Body of pancreas (tissue), 4 donors: Measurements from ENCODE around the gene CHST1. TPM values are rescaled to one million over a fixed set of nuclear protein-coding genes. Genes with fewer than 3 reads are reported as not detected.

ENCODE experiments used
- ATAC-seq: fragments of 150-250 bp; one replicate; pipeline ENCODE4 v1.9.1; 2016
- DNase-seq, 4 donors: peaks; one replicate each; pipeline ENCODE4 v3.0.0-alpha.2; 2019
- H3K27ac ChIP-seq, 4 donors: fragments of 200-600 bp; sonication (generic); 1 replicate in 3 of 4; 2 replicates in 1 of 4; pipeline versions ENCODE4 v1.5.1 to v1.6.1; 2016 to 2019; ENCODE audit warnings: mild to moderate bottlenecking in 1 of 4, mixed read lengths in 1 of 4, moderate library complexity in 1 of 4
- H3K27me3 ChIP-seq, 2 donors: fragments of 200-600 bp; sonication (generic); one replicate each; pipeline ENCODE4 v1.6.0; 2016; ENCODE audit warnings: mild to moderate bottlenecking in 1 of 2
- H3K36me3 ChIP-seq, 2 donors: fragments of 200-600 bp; sonication (generic); replicated peaks in 1 of 2; 2 replicates each; pipeline ENCODE4 v1.5.1; 2016; ENCODE audit warnings: low read depth in 2 of 2; ENCODE audit not compliant: insufficient read depth in 1 of 2
- H3K4me1 ChIP-seq: fragments of 200-600 bp; sonication (generic); one replicate; pipeline ENCODE4 v1.6.0; 2016
- H3K4me3 ChIP-seq, 2 donors: fragments of 200-600 bp; sonication (generic); 1 replicate in 1 of 2; 2 replicates in 1 of 2; pipeline ENCODE4 v1.5.1; 2016 to 2019
- H3K9me3 ChIP-seq, 3 donors: fragments of 200-600 bp; sonication (generic); 1 replicate in 2 of 3; 2 replicates in 1 of 3; pipeline ENCODE4 v1.5.1; 2016
- POLR2A ChIP-seq, 3 donors: fragments of 450-650 bp; IDR thresholded peaks; one replicate each; pipeline ENCODE4 v1.6.1; 2016; ENCODE audit warnings: antibody characterized with exemption in 3 of 3, mild to moderate bottlenecking in 2 of 3
- WGBS, 2 donors: methylation state at CpG; one replicate each; pipeline ENCODE4 v1.1.5; 2017; 5-methylcytosine and 5-hydroxymethylcytosine counted together
- intact Hi-C: fragments of 100-400 bp; cut with DNase I; formaldehyde crosslinking; loops from one replicate; pipeline ENCODE4 v1.15.1; 2023
- total RNA-seq, 2 donors: library from RNA; depleted of rRNA; stranded (reverse); fragments of >200 nt; gene quantifications; one replicate each; pipeline ENCODE4 v1.1.0, GENCODE V29; 2016
- TF ChIP-seq, protein P1 (sequence below), 7 experiments: fragments of 450-650 bp in 4 of 7; fragments of 200-600 bp in 3 of 7; sonication (generic) in 3 of 7; IDR thresholded peaks; one replicate each; pipeline ENCODE4 v1.5.1; 2016 to 2019; ENCODE audit warnings: antibody characterized with exemption in 7 of 7

Gene CHST1
- total RNA-seq, 2 donors from 2014 or later = 1.3 to 2.0 TPM

GRCh38 chr11:45616802-45617549, 48.4 kb downstream of the CHST1 start:
- no peak overlapping the region for H3K4me3 ChIP-seq
- 56 to 62% methylated on average over 5 to 8 of the region's 8 CpGs for WGBS, 2 donors
- intact Hi-C loops = no loop called here
- no peaks in the 10 kb centered on the region for H3K36me3 ChIP-seq
- no peaks in the 10 kb centered on the region for H3K4me1 ChIP-seq
- no peak overlapping the region for H3K27ac ChIP-seq
- DNase-seq (no peak), ATAC-seq (no peak)
- peaks cover 0 to 17% (median 0%) of the 10 kb centered on the region in 3 donors for H3K9me3 ChIP-seq
- TF ChIP-seq, protein P1, sequence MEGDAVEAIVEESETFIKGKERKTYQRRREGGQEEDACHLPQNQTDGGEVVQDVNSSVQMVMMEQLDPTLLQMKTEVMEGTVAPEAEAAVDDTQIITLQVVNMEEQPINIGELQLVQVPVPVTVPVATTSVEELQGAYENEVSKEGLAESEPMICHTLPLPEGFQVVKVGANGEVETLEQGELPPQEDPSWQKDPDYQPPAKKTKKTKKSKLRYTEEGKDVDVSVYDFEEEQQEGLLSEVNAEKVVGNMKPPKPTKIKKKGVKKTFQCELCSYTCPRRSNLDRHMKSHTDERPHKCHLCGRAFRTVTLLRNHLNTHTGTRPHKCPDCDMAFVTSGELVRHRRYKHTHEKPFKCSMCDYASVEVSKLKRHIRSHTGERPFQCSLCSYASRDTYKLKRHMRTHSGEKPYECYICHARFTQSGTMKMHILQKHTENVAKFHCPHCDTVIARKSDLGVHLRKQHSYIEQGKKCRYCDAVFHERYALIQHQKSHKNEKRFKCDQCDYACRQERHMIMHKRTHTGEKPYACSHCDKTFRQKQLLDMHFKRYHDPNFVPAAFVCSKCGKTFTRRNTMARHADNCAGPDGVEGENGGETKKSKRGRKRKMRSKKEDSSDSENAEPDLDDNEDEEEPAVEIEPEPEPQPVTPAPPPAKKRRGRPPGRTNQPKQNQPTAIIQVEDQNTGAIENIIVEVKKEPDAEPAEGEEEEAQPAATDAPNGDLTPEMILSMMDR (IDR thresholded peaks at IDR 0.05) = no peak
- no peak for TF ChIP-seq POLR2A (IDR thresholded peaks at IDR 0.05)
- no peaks in the 10 kb centered on the region for H3K27me3 ChIP-seq

- Histone ChIP-seq H3K27ac (no peak overlapping the region), H3K27me3 (no peaks in the 10 kb centered on the region), H3K4me1 (no peaks in the 10 kb centered on the region), H3K36me3 (no peaks in the 10 kb centered on the region), H3K9me3 (peaks cover 0 to 4% (median 0%) of the 10 kb centered on the region in 3 donors), H3K4me3 (no peak overlapping the region)
- ATAC-seq (no peak), DNase-seq (no peak)
- 65 to 70% methylated on average over 3 to 4 of the region's 4 CpGs for WGBS, 2 donors
- no peak for TF ChIP-seq POLR2A (IDR thresholded peaks at IDR 0.05)
- TF ChIP-seq, protein P1 (IDR thresholded peaks at IDR 0.05) = no peak
- intact Hi-C loops = no loop called here
These were observed 50.1 kb downstream of the CHST1 start for GRCh38 chr11:45615182-45615792.

- H3K36me3 ChIP-seq = no peaks in the 10 kb centered on the region
- ATAC-seq (no peak), DNase-seq (no peak)
- H3K27ac ChIP-seq = no peak overlapping the region
- TF ChIP-seq POLR2A (IDR thresholded peaks at IDR 0.05) = no peak
- TF ChIP-seq, protein P1 (IDR thresholded peaks at IDR 0.05) = no peak
- WGBS, 2 donors = 45 to 51% methylated on average over 6 of the region's 6 CpGs
- no peaks in the 10 kb centered on the region for H3K9me3 ChIP-seq
- intact Hi-C loops = no loop called here
- no peaks in the 10 kb centered on the region for H3K4me1 ChIP-seq
- no peak overlapping the region for H3K4me3 ChIP-seq
- H3K27me3 ChIP-seq = no peaks in the 10 kb centered on the region
These were observed 51.1 kb downstream of the CHST1 start for GRCh38 chr11:45614196-45614828.

DNA sequence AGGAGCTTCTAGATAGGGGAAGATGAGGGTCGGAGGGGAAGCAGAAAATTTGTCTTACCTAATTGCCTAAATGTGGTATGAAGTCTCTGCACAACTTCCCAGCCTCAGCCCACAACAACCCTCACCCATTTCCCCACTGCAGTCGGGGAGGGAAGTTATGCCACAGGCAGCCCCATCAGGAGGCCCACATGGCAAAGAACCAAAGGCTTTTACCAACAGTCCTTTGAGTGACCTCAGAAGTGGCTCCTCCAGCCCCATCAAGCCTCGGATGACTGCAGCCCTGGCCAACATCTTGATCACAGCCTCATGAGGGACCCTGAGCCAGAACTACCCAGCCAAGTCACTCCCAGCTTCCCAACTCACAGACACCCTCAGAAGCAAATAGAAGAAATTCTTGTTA, 54.8 kb downstream of the CHST1 start:
- WGBS, 2 donors = 52 to 57% methylated on average over 3 of the region's 3 CpGs
- TF ChIP-seq, protein P1 (IDR thresholded peaks at IDR 0.05) = no peak
- TF ChIP-seq POLR2A (IDR thresholded peaks at IDR 0.05) = no peak
- H3K27me3 ChIP-seq = no peaks in the 10 kb centered on the region
- ATAC-seq = no peak
- no peak for DNase-seq
- intact Hi-C loops = no loop called here
- H3K4me1 ChIP-seq = no peaks in the 10 kb centered on the region
- H3K9me3 ChIP-seq = no peaks in the 10 kb centered on the region
- H3K27ac ChIP-seq = no peak overlapping the region
- no peak overlapping the region for H3K4me3 ChIP-seq
- no peaks in the 10 kb centered on the region for H3K36me3 ChIP-seq
